IPS-15b (cell line): Measurements from ENCODE around the gene NRP2.

Experiments used
- H3K27me3 ChIP-seq: one replicate; pipeline ENCODE4 v1.6.1; 2013; ENCODE audit warnings: low read length; ENCODE audit not compliant: control insufficient read depth, insufficient read depth
- H3K36me3 ChIP-seq: one replicate; pipeline ENCODE4 v1.6.1; 2013; ENCODE audit warnings: low read length; ENCODE audit not compliant: control insufficient read depth, insufficient read depth
- H3K4me1 ChIP-seq: one replicate; pipeline ENCODE4 v1.6.1; 2013; ENCODE audit warnings: mild to moderate bottlenecking, low read length; ENCODE audit not compliant: control insufficient read depth, insufficient read depth
- H3K4me3 ChIP-seq: one replicate; pipeline ENCODE4 v1.5.1; 2013; ENCODE audit warnings: low read depth, low read length
- H3K9ac ChIP-seq: one replicate; pipeline ENCODE4 v1.6.1; 2013; ENCODE audit warnings: low read depth, mild to moderate bottlenecking, low read length
- H3K9me3 ChIP-seq: one replicate; pipeline ENCODE4 v1.6.1; 2013; ENCODE audit warnings: mild to moderate bottlenecking, low read length; ENCODE audit not compliant: control insufficient read depth, insufficient read depth

Gene NRP2

GRCh38 chr2:205775097-205775877, 93.0 kb downstream of the NRP2 start:
- Histone ChIP-seq H3K4me1 (peaks cover 1% of the 10 kb centered on the region), H3K4me3 (no peak overlapping the region), H3K9me3 (no peaks in the 10 kb centered on the region), H3K9ac (peak overlapping the region; percentile 12), H3K36me3 (no peaks in the 10 kb centered on the region), H3K27me3 (peaks cover 6% of the 10 kb centered on the region)

DNA sequence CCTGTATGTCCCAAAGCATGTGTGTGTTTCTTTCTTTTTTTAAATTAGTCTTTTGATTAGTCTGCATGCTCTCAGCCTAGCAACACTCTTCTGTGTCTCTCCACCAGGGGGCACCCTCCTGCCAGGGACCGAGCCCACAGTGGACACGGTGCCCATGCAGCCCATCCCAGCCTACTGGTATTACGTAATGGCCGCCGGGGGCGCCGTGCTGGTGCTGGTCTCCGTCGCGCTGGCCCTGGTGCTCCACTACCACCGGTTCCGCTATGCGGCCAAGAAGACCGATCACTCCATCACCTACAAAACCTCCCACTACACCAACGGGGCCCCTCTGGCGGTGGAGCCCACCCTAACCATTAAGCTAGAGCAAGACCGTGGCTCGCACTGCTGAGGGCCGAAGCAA, 93.8 kb downstream of the NRP2 start:
- no peaks in the 10 kb centered on the region for H3K9me3 ChIP-seq
- no peaks in the 10 kb centered on the region for H3K4me1 ChIP-seq
- no peaks in the 10 kb centered on the region for H3K36me3 ChIP-seq
- H3K4me3 ChIP-seq = peak overlapping the region; percentile 10
- H3K9ac ChIP-seq = no peak overlapping the region
- H3K27me3 ChIP-seq = peaks cover 6% of the 10 kb centered on the region

DNA sequence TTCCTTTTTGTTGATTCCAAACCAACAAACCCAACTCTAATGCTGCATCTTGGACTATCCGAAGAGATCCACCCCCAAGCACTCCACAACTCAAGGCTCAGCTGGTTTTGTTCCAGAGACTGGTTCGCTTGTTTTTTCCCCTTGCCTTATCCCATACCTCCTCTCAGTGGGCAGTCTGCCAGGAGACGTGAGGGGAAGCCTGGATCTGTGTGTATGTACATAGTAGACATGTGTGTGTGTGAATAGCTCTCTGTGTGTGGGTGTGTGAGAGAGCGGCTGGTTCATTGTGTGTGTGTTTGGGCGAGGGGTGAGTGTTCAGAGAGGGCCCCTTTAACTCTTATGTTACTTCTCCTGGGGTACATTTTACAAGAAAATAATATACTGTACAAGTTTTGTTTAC, 94.4 kb downstream of the NRP2 start:
- no peaks in the 10 kb centered on the region for H3K36me3 ChIP-seq
- H3K4me3 ChIP-seq = peak overlapping the region; percentile 10
- H3K27me3 ChIP-seq = peaks cover under 1% of the 10 kb centered on the region
- no peaks in the 10 kb centered on the region for H3K4me1 ChIP-seq
- no peaks in the 10 kb centered on the region for H3K9me3 ChIP-seq
- no peak overlapping the region for H3K9ac ChIP-seq

- no peaks in the 10 kb centered on the region for H3K27me3 ChIP-seq
Observed at GRCh38 chr2:205778356-205778755, 96.1 kb downstream of the NRP2 start.

GRCh38 chr2:205780645-205781044, 98.3 kb downstream of the NRP2 start:
- Histone ChIP-seq H3K4me3 (no peak overlapping the region), H3K27me3 (no peaks in the 10 kb centered on the region), H3K9me3 (no peaks in the 10 kb centered on the region), H3K4me1 (no peaks in the 10 kb centered on the region), H3K36me3 (no peaks in the 10 kb centered on the region), H3K9ac (no peak overlapping the region)

More at GRCh38 chr2:205778356-205778755, 96.1 kb downstream of the NRP2 start:
- Histone ChIP-seq H3K9ac (no peak overlapping the region), H3K9me3 (no peaks in the 10 kb centered on the region), H3K4me1 (no peaks in the 10 kb centered on the region), H3K4me3 (no peak overlapping the region), H3K36me3 (no peaks in the 10 kb centered on the region)

DNA sequence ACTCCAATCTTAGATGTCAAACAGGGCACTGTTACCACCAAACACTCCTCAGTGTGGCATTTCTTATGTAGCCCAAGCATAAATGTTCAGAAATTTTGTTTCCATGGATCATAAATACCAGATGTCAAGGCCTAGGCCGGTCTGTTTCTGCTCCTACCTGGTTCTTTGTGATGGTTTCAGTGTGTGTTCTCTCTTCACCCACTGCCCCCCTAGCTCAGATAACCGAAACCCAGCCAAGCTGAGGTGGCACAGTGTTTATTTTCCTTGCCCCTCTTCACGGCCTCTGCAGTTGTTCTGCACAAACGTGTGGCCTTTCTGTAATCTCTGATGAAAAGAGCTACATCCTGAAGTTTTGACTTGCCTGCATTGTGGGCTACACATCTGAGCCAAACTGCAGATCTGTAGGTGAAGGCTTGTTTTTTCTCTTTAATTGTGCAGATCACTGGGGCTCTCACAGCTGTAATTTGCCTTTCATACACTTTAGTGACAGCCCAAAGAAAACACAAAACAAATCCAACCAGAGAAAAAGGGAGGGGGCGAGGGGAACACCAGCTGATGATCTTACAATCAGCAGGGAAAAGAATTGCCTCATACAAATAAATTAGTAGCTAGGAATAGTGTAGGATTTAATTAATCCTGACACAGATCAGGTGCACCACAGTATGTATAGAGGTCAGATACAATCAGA, 99.1 kb downstream of the NRP2 start:
- no peaks in the 10 kb centered on the region for H3K36me3 ChIP-seq
- H3K9ac ChIP-seq = no peak overlapping the region
- no peaks in the 10 kb centered on the region for H3K9me3 ChIP-seq
- no peak overlapping the region for H3K4me3 ChIP-seq
- H3K4me1 ChIP-seq = no peaks in the 10 kb centered on the region
- H3K27me3 ChIP-seq = no peaks in the 10 kb centered on the region

GRCh38 chr2:205782941-205783340, 100.6 kb downstream of the NRP2 start:
- H3K9ac ChIP-seq = no peak overlapping the region
- H3K36me3 ChIP-seq = no peaks in the 10 kb centered on the region
- H3K4me1 ChIP-seq = no peaks in the 10 kb centered on the region
- H3K9me3 ChIP-seq = no peaks in the 10 kb centered on the region
- H3K27me3 ChIP-seq = no peaks in the 10 kb centered on the region
- H3K4me3 ChIP-seq = no peak overlapping the region

- H3K9me3 ChIP-seq = no peaks in the 10 kb centered on the region
- H3K27me3 ChIP-seq = no peaks in the 10 kb centered on the region
- H3K4me1 ChIP-seq = no peaks in the 10 kb centered on the region
- no peak overlapping the region for H3K9ac ChIP-seq
- no peaks in the 10 kb centered on the region for H3K36me3 ChIP-seq
- H3K4me3 ChIP-seq = no peak overlapping the region
Observed at GRCh38 chr2:205783872-205784499, 101.7 kb downstream of the NRP2 start.

- H3K4me3 ChIP-seq = no peak overlapping the region
- H3K4me1 ChIP-seq = no peaks in the 10 kb centered on the region
- H3K36me3 ChIP-seq = no peaks in the 10 kb centered on the region
- no peak overlapping the region for H3K9ac ChIP-seq
- H3K9me3 ChIP-seq = no peaks in the 10 kb centered on the region
- H3K27me3 ChIP-seq = no peaks in the 10 kb centered on the region
Observed at GRCh38 chr2:205785507-205786260, 103.4 kb downstream of the NRP2 start.

- H3K9ac ChIP-seq = no peak overlapping the region
- no peaks in the 10 kb centered on the region for H3K4me1 ChIP-seq
- H3K27me3 ChIP-seq = no peaks in the 10 kb centered on the region
- H3K9me3 ChIP-seq = no peaks in the 10 kb centered on the region
- H3K36me3 ChIP-seq = no peaks in the 10 kb centered on the region
- H3K4me3 ChIP-seq = no peak overlapping the region
Observed at GRCh38 chr2:205786976-205787375, 104.7 kb downstream of the NRP2 start.

GRCh38 chr2:205787761-205788160, 105.5 kb downstream of the NRP2 start:
- H3K27me3 ChIP-seq = no peaks in the 10 kb centered on the region
- no peaks in the 10 kb centered on the region for H3K36me3 ChIP-seq
- H3K4me1 ChIP-seq = no peaks in the 10 kb centered on the region
- H3K9ac ChIP-seq = no peak overlapping the region
- H3K4me3 ChIP-seq = no peak overlapping the region
- no peaks in the 10 kb centered on the region for H3K9me3 ChIP-seq
